Skeletal muscle cell (primary cell): ENCODE data around the gene TMEM33.

ENCODE experiments used
- DNase-seq: peaks from one replicate; pipeline ENCODE4 v3.0.0-alpha.2; 2010; ENCODE audit warnings: low read depth
- H3K4me3 ChIP-seq: 2 replicates; pipeline ENCODE4 v1.5.1; 2011; ENCODE audit warnings: low read depth, mild to moderate bottlenecking, control low read depth, low read length, moderate library complexity

The TMEM33 gene

GRCh38 chr4:41991916-41992767 lies 56.9 kb downstream of the TMEM33 start:
- no peak overlapping the region for H3K4me3 ChIP-seq
- DNase-seq: no peak

- DNase-seq: no peak
- no peak overlapping the region for H3K4me3 ChIP-seq
Observed at GRCh38 chr4:41992967-41993857, 58.0 kb downstream of the TMEM33 start.

GRCh38 chr4:41994461-41994985 lies 59.3 kb downstream of the TMEM33 start:
- no peak for DNase-seq

GRCh38 chr4:41998019-41998418 lies 62.8 kb downstream of the TMEM33 start:
- DNase-seq: no peak
- no peak overlapping the region for H3K4me3 ChIP-seq

More at GRCh38 chr4:41994461-41994985, 59.3 kb downstream of the TMEM33 start:
- H3K4me3 ChIP-seq: no peak overlapping the region

GRCh38 chr4:41999321-41999720 lies 64.1 kb downstream of the TMEM33 start:
- DNase-seq: no peak
- no peak overlapping the region for H3K4me3 ChIP-seq

GRCh38 chr4:42008011-42008786 lies 73.0 kb downstream of the TMEM33 start:
- DNase-seq: no peak
- no peak overlapping the region for H3K4me3 ChIP-seq
